Right lobe of liver (tissue), 6 donors: Measurements from ENCODE around the gene MAGI1. TPM values are rescaled to one million over a fixed set of nuclear protein-coding genes. Genes with fewer than 3 reads are reported as not detected.

Experiments
- ATAC-seq, 4 donors: fragments of 200-7000 bp; cut with Tn5 transposase; one replicate each; pipeline ENCODE4 v1.9.1; 2020; ENCODE audit warnings: mild to moderate bottlenecking in 4 of 4, moderate library complexity in 4 of 4
- DNase-seq, 3 donors: peaks; one replicate each; pipeline ENCODE4 v3.0.0-alpha.2; 2020
- H3K27ac ChIP-seq, 3 donors: fragments of 200-600 bp; one replicate each; pipeline ENCODE4 v1.8.0; 2022
- H3K27me3 ChIP-seq, 2 donors: fragments of 200-600 bp; one replicate each; pipeline ENCODE4 v1.8.0; 2022
- H3K36me3 ChIP-seq, 4 donors: fragments of 200-600 bp; sonication (generic) in 1 of 4; one replicate each; pipeline versions ENCODE4 v1.5.1 to v1.8.0; 2017 to 2022; ENCODE audit warnings: control low read depth in 1 of 4
- H3K4me1 ChIP-seq, 4 donors: fragments of 200-600 bp; sonication (generic) in 1 of 4; one replicate each; pipeline versions ENCODE4 v1.5.1 to v1.8.0; 2017 to 2022; ENCODE audit warnings: control low read depth in 1 of 4
- H3K4me3 ChIP-seq, 3 donors: fragments of 200-600 bp; one replicate each; pipeline ENCODE4 v1.8.0; 2022
- H3K9me3 ChIP-seq, 4 donors: fragments of 200-600 bp; sonication (generic) in 1 of 4; one replicate each; pipeline versions ENCODE4 v1.5.1 to v1.8.0; 2017 to 2022; ENCODE audit warnings: control low read depth in 1 of 4
- POLR2A ChIP-seq: fragments of 450-650 bp; IDR thresholded peaks from one replicate; pipeline ENCODE4 v1.6.1; 2017; ENCODE audit warnings: antibody characterized with exemption, mild to moderate bottlenecking
- WGBS: methylation state at CpG from one replicate; pipeline ENCODE4 v1.1.6; 2018; ENCODE audit warnings: low coverage, low lambda C conversion rate; ENCODE audit not compliant: insufficient coverage; ENCODE audit errors: missing lambda C conversion rate; 5-methylcytosine and 5-hydroxymethylcytosine counted together
- intact Hi-C, 2 donors: fragments of 100-400 bp; cut with DNase I; formaldehyde crosslinking; loops; one replicate each; pipeline versions ENCODE4 v1.11.2 to v1.14.1; 2022
- total RNA-seq, 6 experiments: library from RNA; depleted of rRNA in 2 of 6; stranded (reverse); fragments of >200 nt in 2 of 6; fragmentation: NEBNext Ultra II Directional in 3 of 6; extraction: Animal tissue kit (Norgen Biotek cat#: 25700) in 3 of 6; gene quantifications; one replicate each; pipeline versions ENCODE4 v1.1.0 to v1.2.4, GENCODE V29; 2016 to 2023
- TF ChIP-seq, protein P1 (sequence below), 4 donors: fragments of 200-600 bp in 3 of 4; fragments of 450-650 bp in 1 of 4; IDR thresholded peaks; one replicate each; pipeline versions ENCODE4 v1.5.1 to v1.8.0; 2016 to 2022; ENCODE audit warnings: antibody characterized with exemption in 4 of 4, mild to moderate bottlenecking in 2 of 4
- donor health status: DM: no; HTN: yes; CAD: no.
- donor health status: DM: no; HTN: no; CAD: no.
- donor health status: DM: no; HTN: no; CAD: no.
- donor health status: DM: no; HTN: yes; CAD: no.
- donor health status: DM: no; HTN: yes; CAD: no.

MAGI1 gene
- total RNA-seq, 6 experiments from 2014 or later, result 22.6 to 37.7 (median 26.9) TPM

DNA sequence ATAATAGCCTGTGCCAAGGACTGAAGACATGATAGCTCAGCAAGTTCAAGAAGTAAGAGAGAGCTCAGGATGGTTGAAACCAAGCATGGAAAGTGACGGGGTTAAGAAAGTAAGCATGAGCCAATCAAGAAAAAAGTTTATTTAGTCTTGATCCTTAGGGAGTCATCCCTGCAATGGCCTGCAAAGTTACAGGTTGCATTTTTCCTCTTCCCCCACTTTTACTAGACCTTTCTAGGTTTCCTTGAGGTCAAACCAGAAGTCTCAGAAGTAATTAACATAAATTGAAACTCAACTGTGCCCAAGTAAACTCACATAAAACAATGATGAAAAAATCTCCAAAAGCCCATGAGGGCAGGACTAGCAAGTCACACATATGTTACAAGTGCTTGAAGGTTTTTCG is 250.9 kb downstream of the MAGI1 start:
- Histone ChIP-seq H3K27ac (no peak overlapping the region), H3K9me3 (no peaks in the 10 kb centered on the region), H3K36me3 (no peaks in the 10 kb centered on the region), H3K27me3 (no peaks in the 10 kb centered on the region), H3K4me3 (no peak overlapping the region), H3K4me1 (peaks cover 0 to 5% (median under 1%) of the 10 kb centered on the region in 4 donors)
- TF ChIP-seq POLR2A, result no peak
- TF ChIP-seq, protein P1, sequence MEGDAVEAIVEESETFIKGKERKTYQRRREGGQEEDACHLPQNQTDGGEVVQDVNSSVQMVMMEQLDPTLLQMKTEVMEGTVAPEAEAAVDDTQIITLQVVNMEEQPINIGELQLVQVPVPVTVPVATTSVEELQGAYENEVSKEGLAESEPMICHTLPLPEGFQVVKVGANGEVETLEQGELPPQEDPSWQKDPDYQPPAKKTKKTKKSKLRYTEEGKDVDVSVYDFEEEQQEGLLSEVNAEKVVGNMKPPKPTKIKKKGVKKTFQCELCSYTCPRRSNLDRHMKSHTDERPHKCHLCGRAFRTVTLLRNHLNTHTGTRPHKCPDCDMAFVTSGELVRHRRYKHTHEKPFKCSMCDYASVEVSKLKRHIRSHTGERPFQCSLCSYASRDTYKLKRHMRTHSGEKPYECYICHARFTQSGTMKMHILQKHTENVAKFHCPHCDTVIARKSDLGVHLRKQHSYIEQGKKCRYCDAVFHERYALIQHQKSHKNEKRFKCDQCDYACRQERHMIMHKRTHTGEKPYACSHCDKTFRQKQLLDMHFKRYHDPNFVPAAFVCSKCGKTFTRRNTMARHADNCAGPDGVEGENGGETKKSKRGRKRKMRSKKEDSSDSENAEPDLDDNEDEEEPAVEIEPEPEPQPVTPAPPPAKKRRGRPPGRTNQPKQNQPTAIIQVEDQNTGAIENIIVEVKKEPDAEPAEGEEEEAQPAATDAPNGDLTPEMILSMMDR (IDR thresholded peaks at IDR 0.05), result no peak
- WGBS, result 84% methylated on average over 2 of the region's 2 CpGs
- ATAC-seq, result no peak
- no peak for DNase-seq
- intact Hi-C loops, result no loop called here

DNA sequence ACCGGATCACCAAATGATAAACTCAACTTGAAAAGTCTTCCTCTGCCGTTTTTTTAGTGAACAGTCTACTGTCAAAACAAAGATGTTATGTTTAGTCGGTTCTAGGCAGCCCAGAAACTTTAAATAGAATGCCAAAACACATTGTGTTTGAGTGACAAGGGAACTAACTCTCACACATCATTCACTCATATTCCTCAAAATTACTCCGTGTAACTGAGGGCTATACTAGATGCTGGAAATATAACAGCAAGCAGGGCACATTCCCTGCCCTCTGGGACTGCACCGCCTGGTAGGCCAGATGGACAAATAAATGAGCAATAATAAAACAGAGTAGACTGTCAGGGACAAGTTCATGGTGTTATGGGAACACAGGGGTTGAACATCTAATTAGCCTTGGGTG is 251.4 kb downstream of the MAGI1 start:
- WGBS, result 59% methylated on average over 5 of the region's 5 CpGs
- no peak overlapping the region for H3K4me3 ChIP-seq
- DNase-seq (no peak), ATAC-seq (peak in 1 of 4 donors; percentile 16)
- no peaks in the 10 kb centered on the region for H3K27me3 ChIP-seq
- TF ChIP-seq POLR2A, result no peak
- TF ChIP-seq, protein P1 (IDR thresholded peaks at IDR 0.05), result no peak
- H3K4me1 ChIP-seq, result peaks cover 0 to 6% (median 2%) of the 10 kb centered on the region in 4 donors
- intact Hi-C loops, result no loop called here
- H3K9me3 ChIP-seq, result no peaks in the 10 kb centered on the region
- H3K36me3 ChIP-seq, result no peaks in the 10 kb centered on the region
- no peak overlapping the region for H3K27ac ChIP-seq

DNA sequence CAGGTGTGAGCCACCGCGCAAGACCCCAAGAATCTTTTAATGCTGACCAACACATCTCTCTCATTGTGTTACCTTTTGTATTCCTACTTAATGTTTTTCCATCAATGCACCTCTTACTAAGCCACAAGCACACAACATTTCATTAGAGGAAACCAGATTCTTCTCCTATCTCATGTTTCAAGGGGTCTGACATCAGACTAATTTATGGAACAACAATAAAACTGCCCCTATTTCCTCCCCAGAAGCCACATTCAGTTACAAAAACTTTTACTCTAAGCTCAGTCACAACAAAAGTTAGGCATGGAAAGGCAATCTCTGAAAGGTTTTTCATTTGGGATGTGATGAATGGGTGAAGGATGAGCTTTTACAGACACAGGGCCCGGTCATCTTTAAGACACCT is 251.8 kb downstream of the MAGI1 start:
- no peak overlapping the region for H3K27ac ChIP-seq

DNA sequence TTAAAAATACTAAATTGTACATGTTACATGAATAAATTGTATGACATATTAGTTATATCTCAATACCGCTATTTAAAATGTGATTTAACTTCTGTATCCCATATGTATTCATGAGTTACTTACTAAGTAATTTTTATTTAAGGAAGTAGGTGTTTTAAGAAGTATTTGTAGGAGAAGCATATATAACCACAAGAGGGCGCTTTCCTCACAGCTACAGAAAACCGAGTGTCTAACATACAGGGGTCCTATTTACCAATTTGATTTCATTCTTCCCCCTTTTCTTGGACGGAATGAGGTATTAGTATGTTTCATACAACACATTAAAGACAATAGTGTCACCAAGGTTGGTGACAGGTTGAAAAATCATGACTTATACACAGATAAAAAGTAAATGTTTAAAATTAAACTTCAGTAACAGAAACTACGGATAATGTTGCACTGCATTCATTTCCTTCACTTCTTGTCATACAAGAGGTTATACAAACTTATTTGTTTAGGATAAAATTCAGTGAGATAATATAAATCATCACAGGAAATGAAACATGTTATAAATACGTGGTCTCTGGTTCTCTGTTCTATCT is 253.6 kb downstream of the MAGI1 start:
- H3K36me3 ChIP-seq, result no peaks in the 10 kb centered on the region
- intact Hi-C loops, result no loop called here
- DNase-seq (no peak), ATAC-seq (peak; percentile 43 to 72 (median 65))
- no peak overlapping the region for H3K4me3 ChIP-seq
- peaks cover 0 to 6% (median 2%) of the 10 kb centered on the region in 4 donors for H3K4me1 ChIP-seq
- TF ChIP-seq, protein P1 (IDR thresholded peaks at IDR 0.05), result peak; percentile 73 to 86 (median 84)
- no peak for TF ChIP-seq POLR2A
- 20% methylated on average over 6 of the region's 6 CpGs for WGBS
- no peaks in the 10 kb centered on the region for H3K9me3 ChIP-seq
- no peak overlapping the region for H3K27ac ChIP-seq
- no peaks in the 10 kb centered on the region for H3K27me3 ChIP-seq

More for the DNA sequence above, 251.8 kb downstream of the MAGI1 start:
- no peaks in the 10 kb centered on the region for H3K9me3 ChIP-seq
- intact Hi-C loops, result no loop called here
- H3K4me1 ChIP-seq, result peaks cover 0 to 6% (median 2%) of the 10 kb centered on the region in 4 donors
- H3K4me3 ChIP-seq, result no peak overlapping the region
- DNase-seq (no peak), ATAC-seq (no peak)
- H3K27me3 ChIP-seq, result no peaks in the 10 kb centered on the region
- WGBS, result 90% methylated on average over 3 of the region's 3 CpGs
- H3K36me3 ChIP-seq, result no peaks in the 10 kb centered on the region
- TF ChIP-seq, protein P1 (IDR thresholded peaks at IDR 0.05), result no peak
- no peak for TF ChIP-seq POLR2A
